C4-2B (cell line): ENCODE data around the gene DTHD1.

ENCODE experiments used
- H3K27ac ChIP-seq: fragments of 450-650 bp; 2 replicates; pipeline ENCODE4 v1.5.1; 2017
- ZFX ChIP-seq: fragments of 450-650 bp; IDR thresholded peaks from 2 replicates; pipeline ENCODE4 v1.6.1; 2017
- TF ChIP-seq, protein P1 (sequence below): fragments of 450-650 bp; conservative IDR thresholded peaks from 2 replicates; pipeline ENCODE4 v1.5.1; 2017; ENCODE audit warnings: mild to moderate bottlenecking

Gene DTHD1

DNA sequence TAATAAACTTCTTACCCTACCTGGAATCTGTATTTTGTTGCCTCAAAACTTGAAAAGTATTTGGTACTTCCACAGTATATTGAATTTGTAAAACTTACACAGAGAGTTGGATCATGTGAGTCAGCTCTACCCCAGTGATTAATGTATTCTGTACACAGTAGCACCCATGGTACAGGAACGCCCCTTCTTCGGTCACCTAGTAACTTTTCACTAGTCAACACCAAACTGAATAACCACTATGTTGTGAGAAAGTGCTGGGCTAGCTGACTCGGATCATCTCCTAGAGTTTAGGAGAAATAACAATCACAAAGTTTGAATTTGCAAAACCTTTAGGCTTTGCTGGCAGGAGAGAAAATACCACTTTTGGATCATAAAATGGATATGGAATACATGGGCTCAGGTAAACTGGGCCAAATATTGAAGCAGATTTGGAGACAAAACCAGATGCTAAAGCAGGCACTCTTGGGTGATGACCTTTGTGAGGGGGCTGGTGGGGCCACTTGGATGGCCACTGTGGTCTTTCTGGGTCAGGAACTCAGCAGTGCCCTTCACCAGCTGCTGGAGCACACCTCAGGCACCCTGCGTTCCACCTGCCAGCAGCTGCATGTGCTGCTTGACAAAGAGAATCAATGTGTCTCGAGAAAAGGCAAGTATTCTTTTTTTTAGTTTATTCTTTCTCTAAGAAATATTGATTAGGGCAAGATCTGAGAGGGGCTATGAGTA, at the start of gene DTHD1:
TSS of gene DTHD1 (plus strand) at position 233 of the 723 bp plus-strand sequence. CDS start at position 376, 143 bp downstream.
- TF ChIP-seq, protein P1, sequence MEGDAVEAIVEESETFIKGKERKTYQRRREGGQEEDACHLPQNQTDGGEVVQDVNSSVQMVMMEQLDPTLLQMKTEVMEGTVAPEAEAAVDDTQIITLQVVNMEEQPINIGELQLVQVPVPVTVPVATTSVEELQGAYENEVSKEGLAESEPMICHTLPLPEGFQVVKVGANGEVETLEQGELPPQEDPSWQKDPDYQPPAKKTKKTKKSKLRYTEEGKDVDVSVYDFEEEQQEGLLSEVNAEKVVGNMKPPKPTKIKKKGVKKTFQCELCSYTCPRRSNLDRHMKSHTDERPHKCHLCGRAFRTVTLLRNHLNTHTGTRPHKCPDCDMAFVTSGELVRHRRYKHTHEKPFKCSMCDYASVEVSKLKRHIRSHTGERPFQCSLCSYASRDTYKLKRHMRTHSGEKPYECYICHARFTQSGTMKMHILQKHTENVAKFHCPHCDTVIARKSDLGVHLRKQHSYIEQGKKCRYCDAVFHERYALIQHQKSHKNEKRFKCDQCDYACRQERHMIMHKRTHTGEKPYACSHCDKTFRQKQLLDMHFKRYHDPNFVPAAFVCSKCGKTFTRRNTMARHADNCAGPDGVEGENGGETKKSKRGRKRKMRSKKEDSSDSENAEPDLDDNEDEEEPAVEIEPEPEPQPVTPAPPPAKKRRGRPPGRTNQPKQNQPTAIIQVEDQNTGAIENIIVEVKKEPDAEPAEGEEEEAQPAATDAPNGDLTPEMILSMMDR, result no peak
- no peak for TF ChIP-seq ZFX

DNA sequence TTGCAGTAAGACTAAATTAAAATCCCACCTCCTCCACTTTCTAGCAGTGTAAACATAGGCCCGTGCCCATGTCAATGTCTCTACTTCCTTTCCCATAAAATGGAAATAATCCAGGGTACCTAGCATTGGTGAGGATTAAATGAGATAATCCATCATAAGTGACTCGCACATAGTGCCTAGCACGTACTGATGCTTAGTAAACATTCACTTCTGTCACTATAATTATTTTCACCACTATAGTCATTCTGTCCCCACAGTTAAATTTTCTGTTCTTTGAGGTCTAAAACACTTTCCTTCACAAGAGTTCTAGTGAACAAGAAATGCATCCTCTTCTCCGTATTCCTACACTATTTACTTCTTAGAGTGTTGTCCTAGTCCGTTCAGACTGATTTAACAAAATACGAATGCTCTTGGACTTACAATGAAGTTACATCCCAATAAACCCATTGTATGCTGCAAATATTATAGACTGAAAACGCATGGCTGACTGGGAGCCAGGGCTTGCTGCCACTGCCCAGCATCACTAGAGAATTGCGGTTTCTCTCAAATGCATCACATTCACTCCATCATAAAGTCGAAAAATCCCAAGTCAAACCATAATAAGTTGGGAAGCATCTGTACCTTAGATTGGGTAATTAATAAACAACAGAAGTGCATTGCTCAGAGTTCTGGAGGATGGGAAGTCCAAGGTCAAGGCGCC, 47.7 kb upstream of the DTHD1 start:
- TF ChIP-seq ZFX, result no peak
- TF ChIP-seq, protein P1, result no peak
- no peak overlapping the region for H3K27ac ChIP-seq

More for the DNA sequence above, at the start of gene DTHD1:
- no peak within 1 kb of the TSS for H3K27ac ChIP-seq

GRCh38 chr4:36235306-36235705, 46.1 kb upstream of the DTHD1 start:
- no peak overlapping the region for H3K27ac ChIP-seq
- TF ChIP-seq, protein P1, result no peak
- TF ChIP-seq ZFX, result no peak

- H3K27ac ChIP-seq, result no peak overlapping the region
- TF ChIP-seq ZFX, result no peak
- TF ChIP-seq, protein P1, result no peak
Measured at GRCh38 chr4:36236159-36236558, 45.3 kb upstream of the DTHD1 start.

DNA sequence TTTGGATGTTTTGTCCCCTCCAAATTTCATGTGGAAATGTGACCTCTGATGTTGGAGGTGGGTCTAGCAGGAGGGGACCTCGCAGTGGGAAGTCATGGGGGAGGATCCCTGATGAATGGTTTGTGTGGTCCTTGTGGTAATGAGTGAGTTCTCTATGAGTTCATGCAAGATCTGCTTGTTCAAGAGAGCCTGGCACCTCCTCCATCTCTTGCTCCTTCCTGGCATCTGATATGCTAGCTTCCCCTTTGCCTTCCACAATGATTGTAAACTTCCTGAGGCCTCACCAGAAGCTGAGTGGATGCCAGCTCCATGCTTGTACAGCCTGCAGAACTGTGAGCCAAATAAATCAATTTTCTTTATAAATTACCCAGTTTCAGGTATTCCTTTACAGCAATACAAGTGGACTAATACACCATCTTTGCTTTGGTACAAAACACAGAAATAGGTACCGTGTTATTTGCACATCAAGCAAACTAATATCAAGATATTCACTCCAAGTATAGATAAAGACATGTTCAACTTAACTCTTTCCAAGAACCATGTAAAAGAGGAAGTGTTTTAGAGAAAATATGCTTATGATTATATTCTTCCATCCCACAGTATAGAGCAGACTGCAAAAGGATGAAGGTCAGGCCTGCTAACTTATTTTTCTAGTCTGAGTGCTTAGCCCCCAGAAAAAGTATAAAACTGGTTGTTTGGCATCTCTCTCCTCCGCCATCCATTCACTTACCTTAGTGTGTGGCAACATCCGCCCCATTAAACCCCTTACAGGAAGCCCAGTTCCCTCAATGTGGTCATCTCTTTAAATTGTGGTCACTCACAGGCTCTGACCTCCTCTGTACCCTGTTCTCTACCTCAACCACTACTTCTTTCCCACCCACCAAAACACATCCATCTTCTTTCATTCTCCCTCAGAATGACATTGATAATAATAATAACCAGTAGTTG, 43.8 kb upstream of the DTHD1 start:
- no peak overlapping the region for H3K27ac ChIP-seq
- no peak for TF ChIP-seq ZFX
- TF ChIP-seq, protein P1, result no peak

GRCh38 chr4:36241771-36242170, 39.6 kb upstream of the DTHD1 start:
- no peak overlapping the region for H3K27ac ChIP-seq
- no peak for TF ChIP-seq ZFX
- TF ChIP-seq, protein P1, result no peak
